ENCODE measurements around the gene SYNPR.

SYNPR gene

GRCh38 chr3:63405882-63406281, 127.8 kb downstream of the SYNPR start:
- ChIA-PET CTCF (no interaction called here), POLR2A (ENCODE audit: low non-redundant PET) (no interaction called here)
- DNase-seq (ENCODE audit: low spot score) = no peak
- H3K27ac ChIP-seq = no peak overlapping the region
- no peak for TF ChIP-seq CTCF (conservative IDR thresholded peaks at IDR 0.05; ENCODE audit: low read depth)

DNA sequence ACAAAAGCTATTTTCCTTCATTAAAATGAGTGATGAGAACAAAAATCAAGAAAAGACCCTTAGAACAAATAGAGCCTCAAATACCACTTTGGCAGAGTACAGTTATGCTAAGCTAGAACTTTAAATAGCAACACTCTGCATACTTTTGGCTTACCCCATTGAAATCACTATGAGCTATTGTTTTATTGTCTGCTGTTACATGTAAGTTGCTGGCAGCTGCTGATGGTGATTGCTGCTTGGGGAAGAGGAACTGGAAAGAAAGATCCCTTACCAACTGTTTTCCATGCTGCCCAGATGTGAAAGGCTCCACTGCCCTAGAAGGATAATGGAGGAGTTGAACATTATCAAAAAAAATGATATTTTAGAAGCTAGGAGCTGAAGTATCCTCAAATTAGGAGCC, 135.4 kb downstream of the SYNPR start:
- POLR2A ChIA-PET (ENCODE audit: low non-redundant PET) = no interaction called here
- DNase-seq (ENCODE audit: low spot score) = no peak
- no peak for TF ChIP-seq CTCF (conservative IDR thresholded peaks at IDR 0.05; ENCODE audit: low read depth)
- no peak overlapping the region for H3K27ac ChIP-seq
- CTCF ChIA-PET = interaction anchor here (0.7 kb wide), 1 partner anchor 326 kb away, joined by 3 read pairs; no protein-coding TSS in a partner anchor

- no peak for DNase-seq (ENCODE audit: low spot score)
- TF ChIP-seq CTCF (conservative IDR thresholded peaks at IDR 0.05; ENCODE audit: low read depth) = no peak
- CTCF ChIA-PET = interaction anchor here (0.7 kb wide), 1 partner anchor 27 kb away, joined by 5 read pairs; no protein-coding TSS in a partner anchor
- H3K27ac ChIP-seq = no peak overlapping the region
- POLR2A ChIA-PET (ENCODE audit: low non-redundant PET) = no interaction called here
These were observed 136.5 kb downstream of the SYNPR start for GRCh38 chr3:63414607-63415006.

DNA sequence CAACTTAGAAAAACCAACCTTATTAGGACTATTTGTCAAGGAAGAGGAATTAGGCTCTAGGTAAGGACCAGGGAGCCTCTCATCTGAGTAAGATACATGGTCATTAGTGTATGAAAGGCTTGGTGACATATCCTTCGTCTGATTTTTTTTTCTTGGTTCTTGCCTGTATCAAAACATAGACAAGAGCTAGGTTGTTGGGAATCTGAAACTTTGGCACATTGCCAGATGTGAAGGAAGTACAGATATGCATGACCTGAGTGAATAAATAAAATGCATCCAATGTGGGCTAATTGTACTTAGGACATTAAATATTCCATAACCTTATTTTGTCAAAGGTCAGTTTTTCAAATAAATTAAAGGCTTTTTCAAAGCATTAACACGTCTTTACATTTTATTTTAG, 151.8 kb downstream of the SYNPR start:
- ChIA-PET POLR2A (ENCODE audit: low non-redundant PET) (no interaction called here), CTCF (no interaction called here)
- no peak for DNase-seq (ENCODE audit: low spot score)
- no peak for TF ChIP-seq CTCF (conservative IDR thresholded peaks at IDR 0.05; ENCODE audit: low read depth)
- no peak overlapping the region for H3K27ac ChIP-seq

DNA sequence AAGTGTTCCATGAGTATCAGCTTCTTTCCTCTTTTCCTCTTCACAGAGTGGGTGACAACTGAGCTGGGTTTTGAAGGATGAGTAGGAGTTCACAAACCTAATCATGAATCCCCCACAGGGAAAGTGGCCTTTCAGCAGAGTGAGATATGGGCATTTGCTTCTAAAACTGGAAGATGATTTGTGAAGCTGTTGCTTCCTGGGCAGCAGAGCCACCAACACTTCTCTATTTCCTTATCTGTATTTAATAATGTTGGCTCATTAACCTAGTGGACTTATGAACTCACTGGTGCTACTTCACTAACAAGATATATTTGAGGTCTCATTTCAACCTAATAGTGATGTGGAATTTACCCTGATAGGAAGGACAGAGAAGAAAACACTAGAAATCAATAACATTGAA, 152.8 kb downstream of the SYNPR start:
- no peak overlapping the region for H3K27ac ChIP-seq
- CTCF ChIA-PET = no interaction called here
- no peak for TF ChIP-seq CTCF (conservative IDR thresholded peaks at IDR 0.05; ENCODE audit: low read depth)
- no peak for DNase-seq (ENCODE audit: low spot score)
- POLR2A ChIA-PET (ENCODE audit: low non-redundant PET) = no interaction called here

- no peak overlapping the region for H3K27ac ChIP-seq
- ChIA-PET CTCF (no interaction called here), POLR2A (ENCODE audit: low non-redundant PET) (no interaction called here)
- DNase-seq (ENCODE audit: low spot score) = no peak
- no peak for TF ChIP-seq CTCF (conservative IDR thresholded peaks at IDR 0.05; ENCODE audit: low read depth)
These were observed 159.8 kb downstream of the SYNPR start for GRCh38 chr3:63437858-63438257.

- no peak overlapping the region for H3K27ac ChIP-seq
- TF ChIP-seq CTCF (conservative IDR thresholded peaks at IDR 0.05; ENCODE audit: low read depth) = no peak
- no peak for DNase-seq (ENCODE audit: low spot score)
- ChIA-PET POLR2A (ENCODE audit: low non-redundant PET) (no interaction called here), CTCF (no interaction called here)
These were observed 160.8 kb downstream of the SYNPR start for GRCh38 chr3:63438826-63439371.

All from RWPE1 (cell line).